OCI-M2 (cell line): Measurements from ENCODE around the gene EIF4EBP2.

Experiments used
- DNase-seq: peaks from one replicate; lab custom pipeline; 2025; ENCODE audit not compliant: unreplicated experiment; lab: John Stamatoyannopoulos, UW

EIF4EBP2 gene

DNA sequence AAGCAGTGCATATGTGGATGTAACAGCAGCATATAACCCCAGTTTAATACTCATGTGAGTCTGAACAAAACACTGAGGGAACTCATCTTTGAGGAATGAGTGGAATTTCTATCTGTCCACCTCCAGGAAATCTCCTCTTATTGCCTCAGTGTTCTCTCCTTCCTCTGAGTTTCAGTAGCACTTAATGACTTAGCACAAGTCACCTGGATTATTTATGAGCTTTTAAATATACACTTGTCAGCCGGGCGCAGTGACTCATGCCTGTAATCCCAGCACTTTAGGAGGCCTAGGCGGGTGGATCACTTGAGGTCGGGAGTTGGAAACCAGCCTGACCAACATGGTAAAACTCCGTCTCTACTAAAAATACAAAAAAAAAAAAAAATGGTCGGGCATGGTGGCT is 25.8 kb upstream of the EIF4EBP2 start:
- DNase-seq = no peak

GRCh38 chr10:70379581-70380176 is 24.3 kb upstream of the EIF4EBP2 start:
- no peak for DNase-seq

DNA sequence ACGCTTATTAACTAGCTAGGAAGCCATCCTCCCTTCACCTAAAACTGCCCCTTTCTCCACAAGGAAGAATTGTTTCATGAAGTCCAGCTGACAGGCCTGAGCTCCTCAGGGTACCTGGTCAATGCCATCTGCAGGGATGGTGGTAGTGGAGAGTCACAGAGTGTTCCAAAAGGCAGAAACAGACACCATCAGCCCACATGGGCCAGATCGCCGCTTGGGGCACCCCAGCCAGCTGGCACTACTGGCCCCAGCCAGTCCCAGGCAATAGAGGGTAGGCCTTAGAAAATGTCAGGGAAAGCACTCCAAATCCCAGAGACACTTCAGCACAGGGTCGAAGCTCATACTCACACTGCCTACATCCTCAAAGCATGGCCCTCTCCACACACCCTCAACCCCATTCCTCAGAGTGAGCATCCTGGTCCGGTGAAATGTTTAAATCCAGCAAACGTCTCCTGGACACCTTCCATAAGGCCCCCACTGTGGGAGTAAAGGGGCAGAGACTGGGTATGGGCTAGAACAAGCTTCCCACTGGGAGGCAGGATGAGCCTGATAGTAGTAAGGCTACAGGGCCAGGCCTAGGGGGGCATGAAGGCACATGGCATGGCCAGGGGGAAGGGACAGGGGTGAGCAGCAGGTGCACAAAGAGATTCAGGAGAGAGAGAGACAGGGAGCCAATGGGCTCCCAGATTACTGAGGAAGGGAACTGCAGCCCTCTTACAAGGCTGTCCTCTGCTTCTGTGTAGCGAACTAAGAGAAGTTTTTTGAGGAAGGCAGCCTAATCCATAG is 23.4 kb upstream of the EIF4EBP2 start:
- DNase-seq = no peak

- DNase-seq = no peak
Observed at GRCh38 chr10:70381471-70382421, 22.2 kb upstream of the EIF4EBP2 start.

- DNase-seq = no peak
Observed at GRCh38 chr10:70391654-70392053, 12.3 kb upstream of the EIF4EBP2 start.

- DNase-seq = no peak
Observed at GRCh38 chr10:70396140-70396539, 7.8 kb upstream of the EIF4EBP2 start.

GRCh38 chr10:70399177-70399576 is 4.8 kb upstream of the EIF4EBP2 start:
- no peak for DNase-seq

DNA sequence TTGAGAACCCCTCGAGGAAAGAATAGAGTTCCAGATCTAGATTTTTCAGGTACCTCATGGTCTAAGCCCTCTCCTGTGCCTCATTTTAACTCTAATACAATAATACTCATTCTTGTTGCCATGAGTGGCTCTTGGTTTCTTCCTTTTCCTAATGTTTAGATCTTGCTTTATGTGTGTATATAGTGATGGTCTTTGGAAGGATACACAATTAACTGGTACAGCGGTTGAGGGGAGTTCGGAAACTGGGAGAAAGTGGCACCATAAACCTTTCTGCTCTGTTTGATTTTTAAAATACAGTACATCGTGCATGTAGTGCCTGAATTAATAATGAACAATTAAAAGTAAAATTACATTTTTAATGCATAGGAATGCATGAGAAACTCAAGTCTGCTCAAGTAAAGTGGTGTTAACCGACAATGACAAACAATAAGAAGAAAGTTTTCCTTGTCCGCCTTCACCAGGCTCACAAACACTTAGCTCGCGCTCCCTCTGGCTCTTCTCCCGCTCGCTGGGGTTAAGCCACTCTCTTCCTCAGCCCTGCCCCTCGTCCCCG is 386 bp upstream of the EIF4EBP2 start:
- DNase-seq = peak; percentile 48

- no peak for DNase-seq
Observed at GRCh38 chr10:70404787-70405036, 767 bp downstream of the EIF4EBP2 start.

DNA sequence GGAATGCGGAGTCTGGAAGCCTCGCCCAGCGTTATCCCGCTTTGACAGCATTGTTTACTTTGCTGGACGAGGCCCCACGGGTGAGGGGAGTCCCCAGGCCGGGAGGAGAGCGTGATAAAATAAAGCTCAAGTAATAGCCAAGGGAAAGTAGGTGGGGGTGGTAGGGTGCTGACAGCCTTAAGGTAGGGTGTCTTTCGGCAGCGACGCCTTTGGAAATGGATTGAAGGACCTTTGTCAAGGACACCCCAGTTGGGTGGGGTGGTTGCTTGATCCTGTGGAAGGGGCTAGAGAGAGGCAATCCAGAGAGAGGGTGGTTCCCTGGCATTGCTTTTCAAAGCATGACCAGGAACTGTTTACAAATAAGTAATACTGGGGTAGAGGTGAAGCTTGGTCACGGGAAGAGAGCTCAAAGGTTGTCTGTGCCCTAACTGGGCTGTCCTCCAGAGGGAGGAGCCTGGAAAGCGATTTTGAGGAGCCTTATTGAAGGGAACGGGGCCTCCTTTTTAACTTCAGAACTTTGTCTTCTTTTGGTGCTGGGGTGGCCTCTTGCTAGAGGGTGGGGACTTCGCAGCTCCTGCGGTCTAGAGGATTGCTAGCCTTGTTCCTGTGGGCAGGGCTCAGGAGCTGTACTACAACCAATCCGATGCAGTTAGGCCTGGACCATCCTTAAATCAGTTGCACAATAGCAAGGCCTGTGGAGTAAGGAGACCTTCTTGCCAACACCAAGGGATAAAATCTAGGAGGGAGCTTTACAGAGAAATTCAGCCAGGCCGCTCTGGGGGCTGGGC is 1.3 kb downstream of the EIF4EBP2 start:
- no peak for DNase-seq

- DNase-seq = no peak
Observed at GRCh38 chr10:70409772-70410171, 5.8 kb downstream of the EIF4EBP2 start.

- DNase-seq = no peak
Observed at GRCh38 chr10:70410608-70411007, 6.7 kb downstream of the EIF4EBP2 start.

GRCh38 chr10:70412356-70412755 is 8.4 kb downstream of the EIF4EBP2 start:
- no peak for DNase-seq

GRCh38 chr10:70417568-70417967 is 13.6 kb downstream of the EIF4EBP2 start:
- DNase-seq = no peak

GRCh38 chr10:70418229-70418628 is 14.3 kb downstream of the EIF4EBP2 start:
- no peak for DNase-seq

DNA sequence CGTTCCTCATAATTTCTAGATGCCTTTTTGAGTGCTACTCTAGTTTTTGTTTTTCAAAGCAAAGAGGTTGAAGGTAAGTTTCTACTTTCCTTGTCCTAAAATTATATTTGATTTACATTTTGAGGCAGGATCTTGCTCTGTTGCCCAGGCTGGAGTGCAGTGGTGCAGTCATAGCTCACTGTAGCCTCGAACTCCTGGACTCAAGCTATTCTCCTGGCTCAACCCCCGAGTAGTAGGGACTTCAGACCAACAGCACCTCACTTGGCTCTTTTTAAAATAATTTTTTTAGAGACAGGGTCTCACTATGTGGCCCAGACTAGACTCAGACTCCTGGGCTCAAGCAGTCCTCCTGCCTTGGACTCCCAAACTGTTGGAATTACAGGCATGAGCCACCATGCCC is 14.8 kb downstream of the EIF4EBP2 start:
- DNase-seq = no peak

- DNase-seq = no peak
Observed at GRCh38 chr10:70424320-70424719, 20.4 kb downstream of the EIF4EBP2 start.

- no peak for DNase-seq
Observed at GRCh38 chr10:70425096-70425495, 21.2 kb downstream of the EIF4EBP2 start.

DNA sequence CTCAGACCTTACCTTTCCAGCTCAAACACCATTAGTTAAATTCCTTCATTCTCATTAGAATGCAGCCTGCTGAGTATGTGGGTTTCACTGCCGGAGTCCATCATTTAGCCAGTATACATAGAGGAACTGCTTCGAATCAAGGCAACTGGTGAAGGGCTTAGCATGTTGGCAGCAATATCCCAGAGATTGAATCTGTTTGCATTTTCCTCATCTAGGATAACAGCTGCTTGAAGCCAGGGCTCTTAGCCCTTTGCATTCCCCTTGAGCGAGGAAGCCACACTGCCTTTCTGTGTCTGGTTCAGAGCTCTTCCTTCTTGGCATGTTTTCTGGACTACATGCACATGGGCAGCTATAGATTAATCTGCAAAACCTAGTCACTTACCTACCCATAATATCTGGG is 22.9 kb downstream of the EIF4EBP2 start:
- no peak for DNase-seq

DNA sequence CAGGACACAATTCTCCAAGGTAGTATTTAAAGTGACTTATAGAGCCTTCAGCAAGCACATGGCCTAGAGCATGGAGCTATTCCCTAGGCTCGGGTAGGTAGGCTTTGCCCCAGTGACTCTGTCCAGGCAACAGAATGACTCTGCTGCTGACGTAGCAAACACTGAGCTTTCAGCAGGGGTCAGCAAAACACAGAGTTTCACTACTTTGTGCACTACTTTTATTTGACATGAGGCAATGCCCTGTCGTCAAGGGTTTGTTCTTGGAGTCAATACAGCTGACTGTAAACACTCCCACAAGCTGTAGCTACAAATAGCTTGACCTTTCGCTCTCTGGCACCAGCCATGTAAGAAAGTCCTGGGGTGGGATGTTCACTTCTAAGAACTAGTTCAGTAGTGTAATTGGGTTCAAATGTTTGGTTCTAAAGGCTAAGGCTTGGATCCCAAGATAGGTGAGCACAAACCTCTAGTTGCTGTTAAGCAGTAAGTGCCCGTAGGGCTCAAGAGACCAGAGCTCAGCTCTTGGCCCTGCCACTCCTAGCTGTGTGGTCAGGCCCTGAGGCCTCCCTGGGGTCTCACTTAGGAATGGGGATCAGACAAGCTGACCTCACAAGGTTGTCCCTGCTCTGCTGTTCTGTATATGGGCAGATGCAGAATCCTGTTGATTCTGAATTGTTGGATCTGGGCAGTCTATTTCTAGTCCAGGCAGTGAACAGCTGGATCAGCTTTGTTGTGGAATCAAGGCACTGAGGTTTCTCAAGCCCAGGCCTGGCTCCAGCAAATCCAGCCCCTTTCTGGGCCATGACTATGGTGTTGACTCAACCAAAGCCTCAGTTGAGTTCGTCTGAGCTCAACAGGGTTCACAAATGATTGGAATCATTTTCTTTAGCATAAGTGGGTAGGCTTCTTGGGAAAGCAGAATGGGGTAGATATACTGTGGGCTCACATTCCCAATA is 26.8 kb downstream of the EIF4EBP2 start:
- DNase-seq = no peak
